GM19035 (cell line): ENCODE results near the gene FAM149B1.
"Not testable (repeated sequence)": the region's sequence is repeated elsewhere in the genome, so short reads cannot be mapped to it uniquely, and the experiment has no call there.

Experiments used
- ATAC-seq: cut with Tn5 transposase; IDR thresholded peaks from one replicate; pipeline ENCODE4 v1.9.1; 2021; ENCODE audit not compliant: unreplicated experiment

The FAM149B1 gene

GRCh38 chr10:73167783-73168464, at the start of gene FAM149B1, which contains the start of gene ECD:
Gene FAM149B1 (plus strand): TSS chr10:73168119. CDS start chr10:73168340, 221 bp downstream.
Gene ECD (minus strand): TSS chr10:73168008. CDS start chr10:73163937, 4,071 bp downstream.
- peak; percentile 94 for ATAC-seq

- ATAC-seq = no peak
Observed at GRCh38 chr10:73119457-73119856, 48.5 kb upstream of the FAM149B1 start.

GRCh38 chr10:73119952-73120351, 48.0 kb upstream of the FAM149B1 start:
- no peak for ATAC-seq

- ATAC-seq = no peak
Observed at GRCh38 chr10:73126343-73126742, 41.6 kb upstream of the FAM149B1 start.

- ATAC-seq = no peak
Observed at GRCh38 chr10:73131301-73131700, 36.6 kb upstream of the FAM149B1 start.

- no peak for ATAC-seq
Observed at GRCh38 chr10:73131913-73132686, 35.8 kb upstream of the FAM149B1 start.

- ATAC-seq = no peak
Observed at GRCh38 chr10:73134727-73135126, 33.2 kb upstream of the FAM149B1 start.

- no peak for ATAC-seq
Observed at GRCh38 chr10:73136627-73137026, 31.3 kb upstream of the FAM149B1 start.

- no peak for ATAC-seq
Observed at GRCh38 chr10:73139251-73139650, 28.7 kb upstream of the FAM149B1 start.

- ATAC-seq = no peak
Observed at GRCh38 chr10:73141603-73142002, 26.3 kb upstream of the FAM149B1 start.

GRCh38 chr10:73150633-73151413, 17.1 kb upstream of the FAM149B1 start:
- not testable (repeated sequence) for ATAC-seq

- no peak for ATAC-seq
Observed at GRCh38 chr10:73152009-73152408, 15.9 kb upstream of the FAM149B1 start.

- no peak for ATAC-seq
Observed at GRCh38 chr10:73156054-73156453, 11.9 kb upstream of the FAM149B1 start.

GRCh38 chr10:73159038-73159648, 8.8 kb upstream of the FAM149B1 start:
- ATAC-seq = no peak

GRCh38 chr10:73161079-73161478, 6.8 kb upstream of the FAM149B1 start:
- no peak for ATAC-seq

GRCh38 chr10:73161662-73162061, 6.3 kb upstream of the FAM149B1 start:
- no peak for ATAC-seq

- ATAC-seq = no peak
Observed at GRCh38 chr10:73163096-73163495, 4.8 kb upstream of the FAM149B1 start.

GRCh38 chr10:73166972-73167371, 947 bp upstream of the FAM149B1 start:
- ATAC-seq = no peak

- no peak for ATAC-seq
Observed at GRCh38 chr10:73167458-73167782, 499 bp upstream of the FAM149B1 start.

- ATAC-seq = peak; percentile 7
Observed at GRCh38 chr10:73168465-73168803, 515 bp downstream of the FAM149B1 start.

GRCh38 chr10:73169320-73169719, 1.4 kb downstream of the FAM149B1 start:
- ATAC-seq = no peak
